ENCODE data around the gene KCNC1. TPM values are rescaled to one million over a fixed set of nuclear protein-coding genes. Genes with fewer than 3 reads are reported as not detected.

Gene KCNC1
- total RNA-seq, 1 experiment from 2014 or later = 0.04 TPM

- Histone ChIP-seq H3K56ac (ENCODE audit: insufficient read length, low read depth, low read length) (no peak overlapping the region), H3T11ph (ENCODE audit: low read length) (no peak overlapping the region), H3K9me3 (ENCODE audit: control insufficient read depth, low read depth, low read length) (no peaks in the 10 kb centered on the region), H3K4me2 (ENCODE audit: insufficient read depth, insufficient read length, low read length) (peak overlapping the region; percentile 68), H2AK5ac (ENCODE audit: insufficient read length, low read length) (no peak overlapping the region), H3K27ac (ENCODE audit: insufficient read length, low read depth, low read length) (no peak overlapping the region), H2BK5ac (ENCODE audit: insufficient read length, low read length) (no peak overlapping the region), H3K4me1 (ENCODE audit: insufficient read depth, low read length) (no peaks in the 10 kb centered on the region), H4K5ac (ENCODE audit: insufficient read length, low read depth, low read length) (no peak overlapping the region), H2BK12ac (ENCODE audit: insufficient read length, low read depth, low read length) (no peak overlapping the region), H3K79me1 (ENCODE audit: insufficient read depth, low read depth, low read length, poor library complexity, severe bottlenecking) (no peaks in the 10 kb centered on the region), H2BK120ac (ENCODE audit: low read depth, low read length, poor library complexity, severe bottlenecking) (no peak overlapping the region), H2BK15ac (ENCODE audit: low read depth, low read length) (no peak overlapping the region), H2AFZ (ENCODE audit: low read length) (no peak overlapping the region), H3K23me2 (ENCODE audit: insufficient read length, low read depth, low read length, poor library complexity, severe bottlenecking) (peaks cover 11% of the 10 kb centered on the region), H3K27me3 (ENCODE audit: insufficient read depth, low read length) (peaks cover 76% of the 10 kb centered on the region), H3K4ac (ENCODE audit: low read depth, low read length) (no peak overlapping the region), H4K8ac (replicated peaks; ENCODE audit: insufficient read length, low read depth, low read length) (no peak overlapping the region), H3K18ac (ENCODE audit: insufficient read length, low read depth, low read length) (no peak overlapping the region), H3K9ac (ENCODE audit: extremely low read depth, insufficient read length, low read length) (no peak overlapping the region), H2BK20ac (ENCODE audit: low read depth, low read length, poor library complexity, severe bottlenecking) (no peak overlapping the region), H4K20me1 (ENCODE audit: control insufficient read depth, insufficient read depth, insufficient read length) (no peaks in the 10 kb centered on the region), H3K23ac (ENCODE audit: insufficient read length, low read depth, low read length) (no peak overlapping the region), H3K14ac (ENCODE audit: insufficient read depth, low read length) (no peak overlapping the region; the same call in 1 of the 2 replicates), H3K79me2 (ENCODE audit: insufficient read depth, low read length) (no peaks in the 10 kb centered on the region), H4K91ac (ENCODE audit: insufficient read length, low read depth, low read length) (no peak overlapping the region)
- Mint-ChIP-seq H3K9me3 (peaks cover 0 to 3% of the 10 kb centered on the region in 2 experiments; a peak in 1 of 5 replicates), H3K4me3 (peak overlapping the region; percentile 43 to 72; a peak in 3 of 5 replicates), H3K27ac (no peak overlapping the region), H3K27me3 (ENCODE audit: low read depth) (no peaks in the 10 kb centered on the region; the same call in none of the 2 replicates), H3K36me3 (ENCODE audit: insufficient read depth in 1 of 3, low read depth in 3 of 3) (no peaks in the 10 kb centered on the region), H3K4me1 (peaks cover 15 to 28% of the 10 kb centered on the region in 2 experiments)
- WGBS (ENCODE audit: extremely low coverage, insufficient read length, low lambda C conversion rate) = no CpG with 5 or more reads among the region's 24 CpGs
- peak; percentile 53 for DNase-seq
- TF ChIP-seq CTCF (conservative IDR thresholded peaks at IDR 0.05) = no peak
Observed at GRCh38 chr11:17720796-17721171, 13.8 kb upstream of the KCNC1 start.
